Right lobe of liver (tissue), 6 donors: ENCODE data around the gene UXS1. TPM values are rescaled to one million over a fixed set of nuclear protein-coding genes. Genes with fewer than 3 reads are reported as not detected.
A peak's percentile ranks its signal among the peaks of the same experiment; 100 is the strongest.

Experiments
- ATAC-seq, 4 donors: fragments of 200-7000 bp; cut with Tn5 transposase; one replicate each; pipeline ENCODE4 v1.9.1; 2020; ENCODE audit warnings: mild to moderate bottlenecking in 4 of 4, moderate library complexity in 4 of 4
- DNase-seq, 3 donors: peaks; one replicate each; pipeline ENCODE4 v3.0.0-alpha.2; 2020
- H3K27ac ChIP-seq, 3 donors: fragments of 200-600 bp; one replicate each; pipeline ENCODE4 v1.8.0; 2022
- H3K27me3 ChIP-seq, 2 donors: fragments of 200-600 bp; one replicate each; pipeline ENCODE4 v1.8.0; 2022
- H3K36me3 ChIP-seq, 4 donors: fragments of 200-600 bp; sonication (generic) in 1 of 4; one replicate each; pipeline versions ENCODE4 v1.5.1 to v1.8.0; 2017 to 2022; ENCODE audit warnings: control low read depth in 1 of 4
- H3K4me1 ChIP-seq, 4 donors: fragments of 200-600 bp; sonication (generic) in 1 of 4; one replicate each; pipeline versions ENCODE4 v1.5.1 to v1.8.0; 2017 to 2022; ENCODE audit warnings: control low read depth in 1 of 4
- H3K4me3 ChIP-seq, 3 donors: fragments of 200-600 bp; one replicate each; pipeline ENCODE4 v1.8.0; 2022
- H3K9me3 ChIP-seq, 4 donors: fragments of 200-600 bp; sonication (generic) in 1 of 4; one replicate each; pipeline versions ENCODE4 v1.5.1 to v1.8.0; 2017 to 2022; ENCODE audit warnings: control low read depth in 1 of 4
- POLR2A ChIP-seq: fragments of 450-650 bp; IDR thresholded peaks from one replicate; pipeline ENCODE4 v1.6.1; 2017; ENCODE audit warnings: antibody characterized with exemption, mild to moderate bottlenecking
- WGBS: methylation state at CpG from one replicate; pipeline ENCODE4 v1.1.6; 2018; ENCODE audit warnings: low coverage, low lambda C conversion rate; ENCODE audit not compliant: insufficient coverage; ENCODE audit errors: missing lambda C conversion rate; 5-methylcytosine and 5-hydroxymethylcytosine counted together
- intact Hi-C, 2 donors: fragments of 100-400 bp; cut with DNase I; formaldehyde crosslinking; loops; one replicate each; pipeline versions ENCODE4 v1.11.2 to v1.14.1; 2022
- total RNA-seq, 6 experiments: library from RNA; depleted of rRNA in 2 of 6; stranded (reverse); fragments of >200 nt in 2 of 6; fragmentation: NEBNext Ultra II Directional in 3 of 6; extraction: Animal tissue kit (Norgen Biotek cat#: 25700) in 3 of 6; gene quantifications; one replicate each; pipeline versions ENCODE4 v1.1.0 to v1.2.4, GENCODE V29; 2016 to 2023
- TF ChIP-seq, protein P1 (sequence below), 4 donors: fragments of 200-600 bp in 3 of 4; fragments of 450-650 bp in 1 of 4; IDR thresholded peaks; one replicate each; pipeline versions ENCODE4 v1.5.1 to v1.8.0; 2016 to 2022; ENCODE audit warnings: antibody characterized with exemption in 4 of 4, mild to moderate bottlenecking in 2 of 4
- donor health status: DM: no; HTN: yes; CAD: no.
- donor health status: DM: no; HTN: no; CAD: no.
- donor health status: DM: no; HTN: no; CAD: no.
- donor health status: DM: no; HTN: yes; CAD: no.
- donor health status: DM: no; HTN: yes; CAD: no.

The UXS1 gene
- total RNA-seq, 6 experiments from 2014 or later: 8.2 to 56.2 (median 14.0) TPM

DNA sequence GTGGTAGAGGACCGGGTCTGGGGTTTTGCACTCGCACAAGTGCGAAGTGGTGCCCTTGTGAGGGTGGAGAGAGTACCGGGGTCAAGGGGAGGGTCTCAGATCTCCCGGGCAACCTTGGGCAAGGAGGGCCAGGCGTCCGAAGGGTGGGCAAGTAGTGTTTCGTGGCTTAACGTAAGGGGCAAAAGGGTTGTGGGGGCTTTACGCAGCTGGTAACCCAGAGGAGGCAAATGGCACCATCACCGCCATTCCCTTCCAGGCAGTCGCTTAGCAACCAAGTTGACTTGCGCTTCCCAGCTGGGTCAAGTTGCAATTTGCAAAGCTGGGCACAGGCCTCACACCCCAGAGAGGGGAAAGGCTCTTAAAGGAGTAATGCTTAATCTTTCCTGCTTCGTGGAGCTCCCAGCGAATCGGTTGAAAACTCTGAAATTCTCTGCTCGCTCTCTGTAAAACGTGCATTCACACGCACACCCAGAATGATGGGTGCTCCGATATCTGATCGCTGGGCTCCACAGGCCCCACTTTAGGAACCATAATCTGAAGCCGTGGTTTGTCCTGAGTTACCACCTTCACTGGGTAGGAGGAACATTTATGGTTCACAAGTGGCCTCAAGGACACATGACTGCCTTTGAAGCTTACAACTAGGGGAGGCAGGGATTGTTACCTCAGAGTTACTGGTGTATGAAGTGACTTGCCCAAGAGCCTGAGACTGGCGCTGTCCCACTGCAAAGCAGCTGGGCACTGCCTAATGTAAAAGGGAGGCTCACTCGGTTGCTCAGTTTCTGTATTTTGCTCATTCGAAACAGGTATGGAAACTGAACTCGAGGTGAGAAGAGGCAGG, 127.9 kb downstream of the UXS1 start:
- TF ChIP-seq, protein P1, sequence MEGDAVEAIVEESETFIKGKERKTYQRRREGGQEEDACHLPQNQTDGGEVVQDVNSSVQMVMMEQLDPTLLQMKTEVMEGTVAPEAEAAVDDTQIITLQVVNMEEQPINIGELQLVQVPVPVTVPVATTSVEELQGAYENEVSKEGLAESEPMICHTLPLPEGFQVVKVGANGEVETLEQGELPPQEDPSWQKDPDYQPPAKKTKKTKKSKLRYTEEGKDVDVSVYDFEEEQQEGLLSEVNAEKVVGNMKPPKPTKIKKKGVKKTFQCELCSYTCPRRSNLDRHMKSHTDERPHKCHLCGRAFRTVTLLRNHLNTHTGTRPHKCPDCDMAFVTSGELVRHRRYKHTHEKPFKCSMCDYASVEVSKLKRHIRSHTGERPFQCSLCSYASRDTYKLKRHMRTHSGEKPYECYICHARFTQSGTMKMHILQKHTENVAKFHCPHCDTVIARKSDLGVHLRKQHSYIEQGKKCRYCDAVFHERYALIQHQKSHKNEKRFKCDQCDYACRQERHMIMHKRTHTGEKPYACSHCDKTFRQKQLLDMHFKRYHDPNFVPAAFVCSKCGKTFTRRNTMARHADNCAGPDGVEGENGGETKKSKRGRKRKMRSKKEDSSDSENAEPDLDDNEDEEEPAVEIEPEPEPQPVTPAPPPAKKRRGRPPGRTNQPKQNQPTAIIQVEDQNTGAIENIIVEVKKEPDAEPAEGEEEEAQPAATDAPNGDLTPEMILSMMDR (IDR thresholded peaks at IDR 0.05): no peak
- no peak for TF ChIP-seq POLR2A
- no peaks in the 10 kb centered on the region for H3K9me3 ChIP-seq
- no peak overlapping the region for H3K4me3 ChIP-seq
- H3K36me3 ChIP-seq: no peaks in the 10 kb centered on the region
- no peaks in the 10 kb centered on the region for H3K4me1 ChIP-seq
- DNase-seq (no peak), ATAC-seq (no peak)
- H3K27ac ChIP-seq: no peak overlapping the region
- H3K27me3 ChIP-seq: no peaks in the 10 kb centered on the region
- intact Hi-C loops: no loop called here
- 10% methylated on average over 11 of the region's 26 CpGs for WGBS

DNA sequence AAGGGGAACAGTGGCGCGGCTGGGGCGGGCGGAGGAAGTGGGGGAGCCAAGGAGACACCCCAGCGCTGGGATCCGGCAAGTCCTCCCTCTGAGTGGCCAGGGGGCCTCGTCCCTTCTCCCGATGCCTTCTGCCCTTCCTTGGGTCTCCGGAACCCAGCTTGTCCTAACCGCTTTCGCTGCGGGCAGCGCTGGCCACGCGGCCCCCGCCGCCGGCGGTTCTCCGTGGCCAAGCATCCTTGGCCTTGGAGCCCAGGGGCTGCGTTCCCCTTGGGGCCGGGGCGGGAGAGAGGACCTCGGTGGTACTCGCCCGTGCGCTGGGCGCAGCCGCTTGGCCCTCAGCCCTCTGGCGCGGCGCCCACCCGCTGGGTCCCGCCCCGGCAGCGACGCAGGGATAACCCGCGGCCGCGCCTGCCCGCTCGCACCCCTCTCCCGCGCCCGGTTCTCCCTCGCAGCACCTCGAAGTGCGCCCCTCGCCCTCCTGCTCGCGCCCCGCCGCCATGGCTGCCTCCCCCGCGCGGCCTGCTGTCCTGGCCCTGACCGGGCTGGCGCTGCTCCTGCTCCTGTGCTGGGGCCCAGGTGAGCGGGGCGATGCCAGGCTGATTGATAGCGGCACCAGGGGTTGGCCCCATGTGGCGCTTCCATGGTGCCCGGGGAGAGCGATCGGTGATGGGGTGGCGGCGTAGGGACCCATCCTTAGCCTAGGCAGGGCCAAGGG, 128.7 kb downstream of the UXS1 start:
- Histone ChIP-seq H3K36me3 (no peaks in the 10 kb centered on the region), H3K27ac (no peak overlapping the region), H3K27me3 (no peaks in the 10 kb centered on the region), H3K9me3 (no peaks in the 10 kb centered on the region), H3K4me3 (peak overlapping the region in 2 of 3 donors; percentile 23 to 43), H3K4me1 (no peaks in the 10 kb centered on the region)
- DNase-seq: no peak
- TF ChIP-seq, protein P1 (IDR thresholded peaks at IDR 0.05): no peak
- no peak for TF ChIP-seq POLR2A
- intact Hi-C loops: no loop called here
- ATAC-seq: peak in 3 of 4 donors; percentile 24 to 52 (median 52)
- 26% methylated on average over 6 of the region's 68 CpGs for WGBS

DNA sequence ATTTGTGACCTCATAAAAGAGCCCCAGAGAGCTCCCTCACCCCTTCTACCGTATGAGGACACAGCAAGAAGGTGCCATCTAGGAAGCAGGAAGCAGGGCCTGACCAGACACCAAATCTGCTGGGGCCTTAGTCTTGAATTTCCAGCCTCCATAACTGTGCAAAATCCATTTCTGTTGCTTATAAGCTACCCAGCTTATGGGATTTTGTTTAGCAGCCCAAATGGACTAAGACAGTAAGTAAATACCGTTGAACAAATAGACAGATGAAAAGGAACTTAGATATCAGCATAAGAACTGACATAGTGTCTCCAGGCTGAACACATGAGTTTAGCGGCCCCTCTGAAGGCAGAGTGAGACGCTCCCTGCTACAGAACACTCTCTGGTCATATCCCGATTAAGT, 130.9 kb downstream of the UXS1 start:
- WGBS: 68% methylated on average over 5 of the region's 5 CpGs
- Histone ChIP-seq H3K4me3 (no peak overlapping the region), H3K4me1 (no peaks in the 10 kb centered on the region), H3K27me3 (no peaks in the 10 kb centered on the region), H3K9me3 (no peaks in the 10 kb centered on the region), H3K36me3 (no peaks in the 10 kb centered on the region), H3K27ac (no peak overlapping the region)
- TF ChIP-seq, protein P1 (IDR thresholded peaks at IDR 0.05): no peak
- no peak for TF ChIP-seq POLR2A
- intact Hi-C loops: no loop called here
- no peak for ATAC-seq
- no peak for DNase-seq

DNA sequence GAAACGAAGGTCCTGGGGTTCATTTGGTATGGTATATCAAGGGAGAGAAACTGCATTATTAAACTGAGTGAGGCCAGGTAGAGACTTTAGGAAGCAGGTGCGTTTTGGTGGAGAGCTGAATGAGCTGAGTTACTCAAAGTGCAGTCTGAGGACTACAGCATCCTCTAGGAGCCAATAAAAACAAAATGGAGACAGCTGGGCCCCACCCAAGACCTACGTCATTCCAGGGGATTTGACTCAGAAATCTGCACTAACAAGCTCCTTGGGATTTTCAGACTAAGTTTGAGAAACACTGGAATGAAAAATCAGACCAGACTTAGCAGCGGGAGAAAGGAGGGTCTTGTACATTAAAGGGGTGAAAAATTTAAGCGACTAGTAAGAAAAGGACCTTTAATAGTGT, 131.5 kb downstream of the UXS1 start:
- TF ChIP-seq, protein P1 (IDR thresholded peaks at IDR 0.05): no peak
- no peak for TF ChIP-seq POLR2A
- Histone ChIP-seq H3K27ac (no peak overlapping the region), H3K4me3 (no peak overlapping the region), H3K9me3 (no peaks in the 10 kb centered on the region), H3K36me3 (no peaks in the 10 kb centered on the region), H3K4me1 (no peaks in the 10 kb centered on the region), H3K27me3 (no peaks in the 10 kb centered on the region)
- WGBS: 79% methylated on average over 5 of the region's 5 CpGs
- intact Hi-C loops: no loop called here
- no peak for ATAC-seq
- DNase-seq: no peak
